ENCODE results near the gene CUX1. TPM values are rescaled to one million over a fixed set of nuclear protein-coding genes. Genes with fewer than 3 reads are reported as not detected.

CUX1 gene
- total RNA-seq, 1 experiment from 2014 or later = 47.6 TPM

DNA sequence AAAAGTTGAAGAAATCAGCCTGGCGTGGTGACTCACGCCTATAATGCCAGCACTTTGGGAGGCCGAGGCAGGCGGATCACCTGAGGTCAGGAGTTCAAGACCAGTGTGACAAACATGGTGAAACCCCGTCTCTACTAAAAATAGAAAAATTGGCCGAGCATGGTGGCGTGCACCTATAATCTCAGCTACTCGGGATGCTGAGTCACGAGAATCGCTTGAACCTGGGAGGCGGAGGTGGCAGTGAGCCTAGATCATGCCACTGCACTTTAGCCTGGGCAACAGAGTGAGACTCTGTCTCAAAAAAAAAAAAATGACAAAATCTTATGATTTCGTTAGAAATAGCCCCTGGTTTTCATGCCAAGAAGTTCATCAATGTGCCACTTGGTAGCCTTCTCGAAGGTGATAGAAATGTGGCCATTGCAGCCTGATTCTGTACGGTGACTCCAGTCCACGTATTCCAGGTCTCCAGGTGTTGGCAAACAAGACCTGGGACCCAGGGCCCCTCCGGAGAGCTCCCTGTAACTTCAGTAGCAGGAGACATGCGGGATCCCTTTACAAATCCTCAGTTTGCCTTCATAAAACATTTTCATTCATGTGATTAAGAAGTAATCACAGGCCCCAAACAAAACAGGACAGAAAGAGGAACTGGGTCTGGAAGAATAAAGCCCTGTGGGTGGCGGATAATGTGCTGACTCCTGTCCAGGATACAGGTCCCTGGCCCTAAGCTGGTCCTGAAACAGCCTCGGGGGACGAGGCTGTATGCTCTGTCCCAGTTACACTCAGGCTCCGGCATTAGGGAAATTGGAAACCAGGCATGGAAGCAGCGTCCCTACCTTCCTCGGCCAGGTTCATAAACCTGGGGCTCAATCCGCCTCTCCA, 262.0 kb downstream of the CUX1 start:
- Mint-ChIP-seq H3K27me3 (ENCODE audit: insufficient read depth, unreplicated experiment) (no peaks in the 10 kb centered on the region), H3K27ac (ENCODE audit: low read depth, unreplicated experiment) (no peak overlapping the region), H3K4me3 (ENCODE audit: unreplicated experiment) (no peak overlapping the region), H3K36me3 (ENCODE audit: insufficient read depth, unreplicated experiment) (peaks cover 25% of the 10 kb centered on the region), H3K9me3 (ENCODE audit: unreplicated experiment) (peaks cover 8% of the 10 kb centered on the region), H3K4me1 (ENCODE audit: insufficient read depth, unreplicated experiment) (no peaks in the 10 kb centered on the region)
- ChIA-PET POLR2A (interaction anchor here (0.6 kb wide), 1 partner anchor 137 kb away, joined by 3 read pairs; no protein-coding TSS in a partner anchor), CTCF (interaction anchor here (0.7 kb wide), 1 partner anchor 326 kb away, joined by 4 read pairs; no protein-coding TSS in a partner anchor)
- BruUV-seq (replicated peaks) = no TSS peak
- peak; percentile 38 for DNase-seq (ENCODE audit: unreplicated experiment)
- intact Hi-C loops (cut with micrococcal nuclease) = no loop called here
- TF ChIP-seq, protein P1, sequence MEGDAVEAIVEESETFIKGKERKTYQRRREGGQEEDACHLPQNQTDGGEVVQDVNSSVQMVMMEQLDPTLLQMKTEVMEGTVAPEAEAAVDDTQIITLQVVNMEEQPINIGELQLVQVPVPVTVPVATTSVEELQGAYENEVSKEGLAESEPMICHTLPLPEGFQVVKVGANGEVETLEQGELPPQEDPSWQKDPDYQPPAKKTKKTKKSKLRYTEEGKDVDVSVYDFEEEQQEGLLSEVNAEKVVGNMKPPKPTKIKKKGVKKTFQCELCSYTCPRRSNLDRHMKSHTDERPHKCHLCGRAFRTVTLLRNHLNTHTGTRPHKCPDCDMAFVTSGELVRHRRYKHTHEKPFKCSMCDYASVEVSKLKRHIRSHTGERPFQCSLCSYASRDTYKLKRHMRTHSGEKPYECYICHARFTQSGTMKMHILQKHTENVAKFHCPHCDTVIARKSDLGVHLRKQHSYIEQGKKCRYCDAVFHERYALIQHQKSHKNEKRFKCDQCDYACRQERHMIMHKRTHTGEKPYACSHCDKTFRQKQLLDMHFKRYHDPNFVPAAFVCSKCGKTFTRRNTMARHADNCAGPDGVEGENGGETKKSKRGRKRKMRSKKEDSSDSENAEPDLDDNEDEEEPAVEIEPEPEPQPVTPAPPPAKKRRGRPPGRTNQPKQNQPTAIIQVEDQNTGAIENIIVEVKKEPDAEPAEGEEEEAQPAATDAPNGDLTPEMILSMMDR (IDR thresholded peaks at IDR 0.05; ENCODE audit: unreplicated experiment) = no peak

- TF ChIP-seq, protein P1 (IDR thresholded peaks at IDR 0.05; ENCODE audit: unreplicated experiment) = no peak
- BruUV-seq (replicated peaks) = no TSS peak
- Mint-ChIP-seq H3K4me3 (ENCODE audit: unreplicated experiment) (no peak overlapping the region), H3K36me3 (ENCODE audit: insufficient read depth, unreplicated experiment) (peaks cover 19% of the 10 kb centered on the region), H3K27ac (ENCODE audit: low read depth, unreplicated experiment) (no peak overlapping the region), H3K9me3 (ENCODE audit: unreplicated experiment) (peaks cover 8% of the 10 kb centered on the region), H3K4me1 (ENCODE audit: insufficient read depth, unreplicated experiment) (no peaks in the 10 kb centered on the region), H3K27me3 (ENCODE audit: insufficient read depth, unreplicated experiment) (no peaks in the 10 kb centered on the region)
- intact Hi-C loops (cut with micrococcal nuclease) = no loop called here
- CTCF ChIA-PET = no interaction called here
- DNase-seq (ENCODE audit: unreplicated experiment) = no peak
- POLR2A ChIA-PET = interaction anchor here (0.6 kb wide), 1 partner anchor 138 kb away, joined by 3 read pairs; no protein-coding TSS in a partner anchor
These were observed 262.6 kb downstream of the CUX1 start for GRCh38 chr7:102080019-102080433.

- TF ChIP-seq, protein P1 (IDR thresholded peaks at IDR 0.05; ENCODE audit: unreplicated experiment) = no peak
- no peak overlapping the region for H3K27ac Mint-ChIP-seq (ENCODE audit: low read depth, unreplicated experiment)
These were observed 263.2 kb downstream of the CUX1 start for GRCh38 chr7:102080434-102081243.

DNA sequence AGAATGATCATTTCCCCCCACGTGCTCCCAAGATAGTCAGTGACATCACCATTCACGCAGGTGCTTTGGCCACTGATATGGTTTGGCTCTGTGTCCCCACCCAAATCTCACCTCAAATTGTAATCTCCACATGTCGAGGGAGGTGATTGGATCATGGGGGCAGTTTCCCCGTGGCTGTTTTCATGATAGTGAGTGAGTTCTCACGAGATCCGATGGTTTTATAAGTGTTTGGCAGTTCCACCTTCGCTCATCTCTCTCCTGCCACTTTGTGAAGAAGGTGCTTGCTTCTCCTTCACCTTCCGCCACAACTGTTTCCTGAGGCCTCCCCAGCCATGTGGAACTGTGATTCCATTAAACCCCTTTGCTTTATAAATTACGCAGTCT, 263.8 kb downstream of the CUX1 start:
- DNase-seq (ENCODE audit: unreplicated experiment) = no peak
- H3K9me3 Mint-ChIP-seq (ENCODE audit: unreplicated experiment) = peaks cover 8% of the 10 kb centered on the region
- no peak overlapping the region for H3K4me3 Mint-ChIP-seq (ENCODE audit: unreplicated experiment)
- peaks cover 13% of the 10 kb centered on the region for H3K36me3 Mint-ChIP-seq (ENCODE audit: insufficient read depth, unreplicated experiment)
- H3K27me3 Mint-ChIP-seq (ENCODE audit: insufficient read depth, unreplicated experiment) = no peaks in the 10 kb centered on the region
- ChIA-PET POLR2A (no interaction called here), CTCF (no interaction called here)
- intact Hi-C loops (cut with micrococcal nuclease) = no loop called here
- no TSS peak for BruUV-seq (replicated peaks)
- TF ChIP-seq, protein P1 (IDR thresholded peaks at IDR 0.05; ENCODE audit: unreplicated experiment) = no peak
- H3K27ac Mint-ChIP-seq (ENCODE audit: low read depth, unreplicated experiment) = no peak overlapping the region
- no peaks in the 10 kb centered on the region for H3K4me1 Mint-ChIP-seq (ENCODE audit: insufficient read depth, unreplicated experiment)

More at GRCh38 chr7:102080434-102081243, 263.2 kb downstream of the CUX1 start:
- Mint-ChIP-seq H3K4me3 (ENCODE audit: unreplicated experiment) (no peak overlapping the region), H3K9me3 (ENCODE audit: unreplicated experiment) (peaks cover 8% of the 10 kb centered on the region), H3K36me3 (ENCODE audit: insufficient read depth, unreplicated experiment) (peaks cover 13% of the 10 kb centered on the region), H3K27me3 (ENCODE audit: insufficient read depth, unreplicated experiment) (no peaks in the 10 kb centered on the region), H3K4me1 (ENCODE audit: insufficient read depth, unreplicated experiment) (no peaks in the 10 kb centered on the region)
- no TSS peak for BruUV-seq (replicated peaks)
- intact Hi-C loops (cut with micrococcal nuclease) = no loop called here
- ChIA-PET POLR2A (interaction anchor here (0.6 kb wide), 1 partner anchor 139 kb away, joined by 3 read pairs; no protein-coding TSS in a partner anchor), CTCF (no interaction called here)
- no peak for DNase-seq (ENCODE audit: unreplicated experiment)
